Measurements from ENCODE around the gene F11R.
A peak's percentile ranks its signal among the peaks of the same experiment; 100 is the strongest.

F11R gene

DNA sequence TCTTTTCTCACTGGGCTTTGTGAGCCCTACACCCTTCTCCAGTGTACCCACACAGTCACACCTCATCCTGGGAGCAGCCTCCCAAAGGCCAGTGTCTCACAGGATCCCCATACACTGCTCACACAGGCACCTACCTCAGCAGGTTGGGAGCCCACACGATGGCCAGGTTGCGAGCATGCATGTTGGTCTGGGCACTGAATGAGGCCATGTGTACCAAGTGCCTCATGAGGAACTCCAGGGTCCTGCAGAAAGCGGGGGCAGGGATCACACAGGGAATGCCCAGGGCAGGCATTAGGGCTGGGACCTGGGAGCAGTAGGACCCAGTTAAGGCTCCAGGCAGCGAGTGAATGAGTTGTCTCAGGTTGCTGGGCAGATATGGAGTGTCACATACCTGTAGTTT lies 33.3 kb upstream of the F11R start:
- Histone ChIP-seq H3K27me3 (ENCODE audit: insufficient read depth, poor library complexity, severe bottlenecking) (no peaks in the 10 kb centered on the region), H3K4me1 (ENCODE audit: insufficient read depth, poor library complexity, severe bottlenecking) (no peaks in the 10 kb centered on the region), H3K36me3 (ENCODE audit: low read depth) (no peaks in the 10 kb centered on the region), H3K4me3 (ENCODE audit: severe bottlenecking) (no peak overlapping the region), H3K27ac (ENCODE audit: poor library complexity, severe bottlenecking) (no peak overlapping the region), H3K9me3 (ENCODE audit: severe bottlenecking) (no peaks in the 10 kb centered on the region)
- no peak for ATAC-seq (ENCODE audit: low read depth)
- TF ChIP-seq, protein P1, sequence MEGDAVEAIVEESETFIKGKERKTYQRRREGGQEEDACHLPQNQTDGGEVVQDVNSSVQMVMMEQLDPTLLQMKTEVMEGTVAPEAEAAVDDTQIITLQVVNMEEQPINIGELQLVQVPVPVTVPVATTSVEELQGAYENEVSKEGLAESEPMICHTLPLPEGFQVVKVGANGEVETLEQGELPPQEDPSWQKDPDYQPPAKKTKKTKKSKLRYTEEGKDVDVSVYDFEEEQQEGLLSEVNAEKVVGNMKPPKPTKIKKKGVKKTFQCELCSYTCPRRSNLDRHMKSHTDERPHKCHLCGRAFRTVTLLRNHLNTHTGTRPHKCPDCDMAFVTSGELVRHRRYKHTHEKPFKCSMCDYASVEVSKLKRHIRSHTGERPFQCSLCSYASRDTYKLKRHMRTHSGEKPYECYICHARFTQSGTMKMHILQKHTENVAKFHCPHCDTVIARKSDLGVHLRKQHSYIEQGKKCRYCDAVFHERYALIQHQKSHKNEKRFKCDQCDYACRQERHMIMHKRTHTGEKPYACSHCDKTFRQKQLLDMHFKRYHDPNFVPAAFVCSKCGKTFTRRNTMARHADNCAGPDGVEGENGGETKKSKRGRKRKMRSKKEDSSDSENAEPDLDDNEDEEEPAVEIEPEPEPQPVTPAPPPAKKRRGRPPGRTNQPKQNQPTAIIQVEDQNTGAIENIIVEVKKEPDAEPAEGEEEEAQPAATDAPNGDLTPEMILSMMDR (IDR thresholded peaks at IDR 0.05; ENCODE audit: poor library complexity, severe bottlenecking), result no peak
- DNase-seq (ENCODE audit: low spot score), result no peak

GRCh38 chr1:161052899-161053298 lies 31.9 kb upstream of the F11R start:
- H3K27me3 ChIP-seq (ENCODE audit: insufficient read depth, poor library complexity, severe bottlenecking), result no peaks in the 10 kb centered on the region
- TF ChIP-seq, protein P1 (IDR thresholded peaks at IDR 0.05; ENCODE audit: poor library complexity, severe bottlenecking), result no peak
- no peak overlapping the region for H3K4me3 ChIP-seq (ENCODE audit: severe bottlenecking)
- DNase-seq (ENCODE audit: low spot score), result no peak
- H3K36me3 ChIP-seq (ENCODE audit: low read depth), result no peaks in the 10 kb centered on the region
- 0 out of 3 replicates have a peak, but pooled peaks have one; percentile 21 for ATAC-seq (ENCODE audit: low read depth)
- H3K9me3 ChIP-seq (ENCODE audit: severe bottlenecking), result no peaks in the 10 kb centered on the region
- H3K27ac ChIP-seq (ENCODE audit: poor library complexity, severe bottlenecking), result no peak overlapping the region
- no peaks in the 10 kb centered on the region for H3K4me1 ChIP-seq (ENCODE audit: insufficient read depth, poor library complexity, severe bottlenecking)

DNA sequence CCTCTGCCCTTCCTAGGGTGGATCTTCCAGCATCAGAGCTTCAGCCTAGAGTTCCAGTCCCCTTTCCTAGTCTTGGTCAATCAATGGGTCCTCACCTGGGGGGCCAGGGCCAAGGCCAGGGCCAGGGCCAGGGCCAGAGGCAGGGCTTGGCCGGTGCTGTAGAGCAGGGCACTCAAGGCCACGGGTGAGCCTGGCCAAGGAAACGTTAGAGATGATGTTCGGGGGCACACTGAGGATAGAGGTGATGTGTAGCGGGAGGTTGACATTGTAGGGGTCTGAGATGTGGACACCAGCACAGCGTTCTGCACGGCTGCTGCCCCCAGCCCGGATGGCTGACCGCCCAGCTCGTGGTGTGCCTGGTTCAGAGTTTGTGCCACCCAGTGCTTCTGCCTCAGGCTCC lies 30.3 kb upstream of the F11R start:
- TF ChIP-seq, protein P1 (IDR thresholded peaks at IDR 0.05; ENCODE audit: poor library complexity, severe bottlenecking), result no peak

GRCh38 chr1:161048949-161049722 lies 28.2 kb upstream of the F11R start:
- DNase-seq (ENCODE audit: low spot score) (no peak), ATAC-seq (ENCODE audit: low read depth) (no peak)
- Histone ChIP-seq H3K9me3 (ENCODE audit: severe bottlenecking) (no peaks in the 10 kb centered on the region), H3K4me3 (ENCODE audit: severe bottlenecking) (no peak overlapping the region), H3K27me3 (ENCODE audit: insufficient read depth, poor library complexity, severe bottlenecking) (no peaks in the 10 kb centered on the region), H3K27ac (ENCODE audit: poor library complexity, severe bottlenecking) (no peak overlapping the region), H3K4me1 (ENCODE audit: insufficient read depth, poor library complexity, severe bottlenecking) (peaks cover 7% of the 10 kb centered on the region), H3K36me3 (ENCODE audit: low read depth) (no peaks in the 10 kb centered on the region)
- TF ChIP-seq, protein P1 (IDR thresholded peaks at IDR 0.05; ENCODE audit: poor library complexity, severe bottlenecking), result no peak

More for the DNA sequence above, 30.3 kb upstream of the F11R start:
- Histone ChIP-seq H3K36me3 (ENCODE audit: low read depth) (no peaks in the 10 kb centered on the region), H3K4me3 (ENCODE audit: severe bottlenecking) (no peak overlapping the region), H3K27ac (ENCODE audit: poor library complexity, severe bottlenecking) (no peak overlapping the region), H3K4me1 (ENCODE audit: insufficient read depth, poor library complexity, severe bottlenecking) (peaks cover 4% of the 10 kb centered on the region), H3K9me3 (ENCODE audit: severe bottlenecking) (no peaks in the 10 kb centered on the region), H3K27me3 (ENCODE audit: insufficient read depth, poor library complexity, severe bottlenecking) (no peaks in the 10 kb centered on the region)
- ATAC-seq (ENCODE audit: low read depth) (no peak), DNase-seq (ENCODE audit: low spot score) (no peak)
